K562 (cell line): ENCODE results near the gene GATAD2B.
A peak's percentile ranks its signal among the peaks of the same experiment; 100 is the strongest.

Source experiments
- BRCA1 ChIP-seq, 2 experiments: fragments of 450-650 bp in 1 of 2; sonication (generic) in 1 of 2; formaldehyde crosslinking in 1 of 2; IDR thresholded peaks; 2 replicates each; pipeline versions ENCODE4 v1.5.0 to v1.6.1; 2017 to 2020; ENCODE audit warnings: mild to moderate bottlenecking in 1 of 2, missing genetic modification reagents in 1 of 2
- CCAR2 ChIP-seq: fragments of 200-400 bp; formaldehyde crosslinking; IDR thresholded peaks from 2 replicates; pipeline ENCODE4 v1.6.1; 2017; ENCODE audit warnings: mild to moderate bottlenecking, low read depth, low read length
- CREB1 ChIP-seq, 2 experiments: sonication (generic) in 1 of 2; formaldehyde crosslinking in 1 of 2; IDR thresholded peaks; 2 replicates each; pipeline versions ENCODE4 v1.6.1 to v1.8.0; 2012 to 2022; ENCODE audit warnings: inconsistent platforms in 1 of 2, mild to moderate bottlenecking in 1 of 2, missing genetic modification reagents in 1 of 2, moderate library complexity in 1 of 2
- E2F1 ChIP-seq: sonication (generic); formaldehyde crosslinking; IDR thresholded peaks from 2 replicates; pipeline ENCODE4 v1.8.1; 2023; ENCODE audit warnings: mild to moderate bottlenecking, missing genetic modification reagents, moderate library complexity
- EP300 ChIP-seq: IDR thresholded peaks from 2 replicates; pipeline ENCODE4 v1.6.1; 2012; ENCODE audit warnings: low read length, improper control_type of control experiment
- FOSL1 ChIP-seq: fragments of 200-800 bp; sonication (Bioruptor generic); conservative IDR thresholded peaks from 2 replicates; pipeline ENCODE4 v1.6.1; 2016; ENCODE audit warnings: missing genetic modification characterization, missing compliant biosample characterization
- HMG20B ChIP-seq: fragments of 250-450 bp; sonication (Bioruptor Pico); IDR thresholded peaks from 2 replicates; pipeline ENCODE4 v1.5.0; 2021; ENCODE audit warnings: mild to moderate bottlenecking
- POLR2AphosphoS5 ChIP-seq: IDR thresholded peaks from 2 replicates; pipeline ENCODE4 v1.6.1; 2011; ENCODE audit warnings: mild to moderate bottlenecking, low read depth, low read length, moderate library complexity; ENCODE audit not compliant: control insufficient read depth, insufficient read depth
- TAF1 ChIP-seq: IDR thresholded peaks from 2 replicates; pipeline ENCODE4 v1.6.1; 2011; ENCODE audit warnings: mild to moderate bottlenecking, low read length, moderate library complexity; ENCODE audit not compliant: insufficient read depth, control insufficient read depth, severe bottlenecking; ENCODE audit errors: extremely low read depth
- U2AF2 ChIP-seq: fragments of 200-400 bp; formaldehyde crosslinking; optimal IDR thresholded peaks from 2 replicates; pipeline ENCODE3; 2017; ENCODE audit warnings: low read depth, mild to moderate bottlenecking, low read length
- ZBTB1 ChIP-seq: sonication (generic); formaldehyde crosslinking; IDR thresholded peaks from 2 replicates; pipeline ENCODE4 v1.8.1; 2023; ENCODE audit warnings: missing genetic modification reagents, low read depth, mild to moderate bottlenecking, borderline replicate concordance
- ZNF184 ChIP-seq: sonication (generic); formaldehyde crosslinking; IDR thresholded peaks from 2 replicates; pipeline ENCODE4 v1.5.0; 2020; ENCODE audit warnings: missing genetic modification reagents
- ZNF830 ChIP-seq: fragments of 250-450 bp; sonication (Bioruptor Pico); IDR thresholded peaks from 2 replicates; pipeline ENCODE4 v1.5.0; 2021; ENCODE audit warnings: mild to moderate bottlenecking

GRCh38 chr1:153963030-153963849 lies 40.5 kb upstream of the GATAD2B start, which contains the start of gene SLC39A1:
- TF ChIP-seq ZNF830 (no peak), CCAR2 (no peak), TAF1 (peak; percentile 61), POLR2AphosphoS5 (no peak; the same call in none of the 2 replicates), BRCA1 (IDR thresholded peaks at IDR 0.05) (no peak), BRCA1 (CRISPR knock-in tag; IDR thresholded peaks at IDR 0.05) (no peak), HMG20B (CRISPR knock-in tag) (no peak), U2AF2 (no peak), EP300 (no peak; the same call in 1 of the 2 replicates), E2F1 (CRISPR knock-in tag) (peak; percentile 43; the same call in 1 of the 2 replicates), ZBTB1 (CRISPR knock-in tag) (no peak), FOSL1 (tag) (peak; percentile 74), CREB1 (IDR thresholded peaks at IDR 0.05) (peak; percentile 69; the same call in 1 of the 2 replicates), CREB1 (CRISPR knock-in tag; IDR thresholded peaks at IDR 0.05) (peak; percentile 74; the same call in 1 of the 2 replicates), ZNF184 (no peak)
